Measurements from ENCODE around the gene MT1A. TPM values are rescaled to one million over a fixed set of nuclear protein-coding genes. Genes with fewer than 3 reads are reported as not detected.
A peak's percentile ranks its signal among the peaks of the same experiment; 100 is the strongest.

MT1A gene
- total RNA-seq, 1 donor: not detected

- Histone ChIP-seq H3K4me1 (ENCODE audit: insufficient read depth, low read length) (peaks cover 57% of the 10 kb centered on the region), H2AFZ (ENCODE audit: low read length) (no peak overlapping the region), H4K20me1 (ENCODE audit: insufficient read depth, low read length) (no peaks in the 10 kb centered on the region), H3K4me3 (ENCODE audit: insufficient read depth, low read length) (no peak overlapping the region), H3K36me3 (ENCODE audit: insufficient read depth, low read length) (no peaks in the 10 kb centered on the region), H3K79me2 (ENCODE audit: insufficient read depth, low read length) (no peaks in the 10 kb centered on the region), H3K9me3 (ENCODE audit: low read depth, low read length) (no peaks in the 10 kb centered on the region), H3K27ac (ENCODE audit: low read depth, low read length) (peak overlapping the region; percentile 65), H3K4me2 (ENCODE audit: insufficient read depth, low read length) (peak overlapping the region; percentile 12), H3K27me3 (ENCODE audit: insufficient read depth, low read length) (no peaks in the 10 kb centered on the region)
- TF ChIP-seq CTCF (IDR thresholded peaks at IDR 0.05; ENCODE audit: extremely low read depth, low read depth, low read length): no peak
- DNase-seq (ENCODE audit: insufficient read length, low spot score, missing footprints): peak; percentile 89
These were observed 23.9 kb upstream of the MT1A start for GRCh38 chr16:56614549-56614991.

GRCh38 chr16:56615353-56615752, 23.1 kb upstream of the MT1A start:
- TF ChIP-seq CTCF (IDR thresholded peaks at IDR 0.05; ENCODE audit: extremely low read depth, low read depth, low read length): no peak
- H2AFZ ChIP-seq (ENCODE audit: low read length): no peak overlapping the region
- no peaks in the 10 kb centered on the region for H4K20me1 ChIP-seq (ENCODE audit: insufficient read depth, low read length)
- H3K27me3 ChIP-seq (ENCODE audit: insufficient read depth, low read length): no peaks in the 10 kb centered on the region
- DNase-seq (ENCODE audit: insufficient read length, low spot score, missing footprints): no peak
- peaks cover 51% of the 10 kb centered on the region for H3K4me1 ChIP-seq (ENCODE audit: insufficient read depth, low read length)
- H3K36me3 ChIP-seq (ENCODE audit: insufficient read depth, low read length): no peaks in the 10 kb centered on the region
- H3K79me2 ChIP-seq (ENCODE audit: insufficient read depth, low read length): no peaks in the 10 kb centered on the region
- H3K27ac ChIP-seq (ENCODE audit: low read depth, low read length): peak overlapping the region; percentile 65
- H3K4me2 ChIP-seq (ENCODE audit: insufficient read depth, low read length): peak overlapping the region; percentile 12
- no peak overlapping the region for H3K4me3 ChIP-seq (ENCODE audit: insufficient read depth, low read length)
- H3K9me3 ChIP-seq (ENCODE audit: low read depth, low read length): no peaks in the 10 kb centered on the region

GRCh38 chr16:56616608-56617211, 21.8 kb upstream of the MT1A start:
- Histone ChIP-seq H3K4me1 (ENCODE audit: insufficient read depth, low read length) (peaks cover 38% of the 10 kb centered on the region), H3K9me3 (ENCODE audit: low read depth, low read length) (no peaks in the 10 kb centered on the region), H3K27ac (ENCODE audit: low read depth, low read length) (peak overlapping the region; percentile 17), H3K4me3 (ENCODE audit: insufficient read depth, low read length) (peak overlapping the region; percentile 69), H4K20me1 (ENCODE audit: insufficient read depth, low read length) (no peaks in the 10 kb centered on the region), H2AFZ (ENCODE audit: low read length) (peak overlapping the region; percentile 96), H3K36me3 (ENCODE audit: insufficient read depth, low read length) (no peaks in the 10 kb centered on the region), H3K27me3 (ENCODE audit: insufficient read depth, low read length) (no peaks in the 10 kb centered on the region), H3K79me2 (ENCODE audit: insufficient read depth, low read length) (no peaks in the 10 kb centered on the region), H3K4me2 (ENCODE audit: insufficient read depth, low read length) (peak overlapping the region; percentile 89)
- DNase-seq (ENCODE audit: insufficient read length, low spot score, missing footprints): no peak
- TF ChIP-seq CTCF (IDR thresholded peaks at IDR 0.05; ENCODE audit: extremely low read depth, low read depth, low read length): no peak

- Histone ChIP-seq H3K36me3 (ENCODE audit: insufficient read depth, low read length) (no peaks in the 10 kb centered on the region), H3K9me3 (ENCODE audit: low read depth, low read length) (no peaks in the 10 kb centered on the region), H3K4me2 (ENCODE audit: insufficient read depth, low read length) (peak overlapping the region; percentile 89), H3K27me3 (ENCODE audit: insufficient read depth, low read length) (no peaks in the 10 kb centered on the region), H3K27ac (ENCODE audit: low read depth, low read length) (peak overlapping the region; percentile 56), H3K79me2 (ENCODE audit: insufficient read depth, low read length) (no peaks in the 10 kb centered on the region), H3K4me3 (ENCODE audit: insufficient read depth, low read length) (peak overlapping the region; percentile 69), H2AFZ (ENCODE audit: low read length) (peak overlapping the region; percentile 96), H3K4me1 (ENCODE audit: insufficient read depth, low read length) (peaks cover 31% of the 10 kb centered on the region), H4K20me1 (ENCODE audit: insufficient read depth, low read length) (no peaks in the 10 kb centered on the region)
- peak; percentile 88 for DNase-seq (ENCODE audit: insufficient read length, low spot score, missing footprints)
- TF ChIP-seq CTCF (IDR thresholded peaks at IDR 0.05; ENCODE audit: extremely low read depth, low read depth, low read length): no peak
These were observed 21.0 kb upstream of the MT1A start for GRCh38 chr16:56617212-56618085.

Measured in osteoblast (primary cell).